Measurements from ENCODE around the gene HOOK2. TPM values are rescaled to one million over a fixed set of nuclear protein-coding genes. Genes with fewer than 3 reads are reported as not detected.

Gene HOOK2
- total and polyA plus RNA-seq, 2 of the 8 experiments (the other 6 are each of a cell fraction or from before 2014, with no cell fraction given): 23.8 to 63.2 TPM

- TF ChIP-seq BCL11A (IDR thresholded peaks at IDR 0.05; ENCODE audit: low read depth in 2 of 2, low read length in 2 of 2): no peak
- peak; percentile 75 for TF ChIP-seq TBP (IDR thresholded peaks at IDR 0.05; ENCODE audit: low read depth, low read length)
- TF ChIP-seq GABPA (IDR thresholded peaks at IDR 0.05; ENCODE audit: borderline replicate concordance, insufficient read depth, low read length): no peak
- 0 out of 2 replicates have a peak, but pooled peaks have one; percentile 11 for TF ChIP-seq BACH1 (IDR thresholded peaks at IDR 0.05; ENCODE audit: low read length)
- peak; percentile 15; the same call in 1 of the 2 replicates for TF ChIP-seq SP1 (IDR thresholded peaks at IDR 0.05; ENCODE audit: low read depth, low read length)
- peak; percentile 4 to 94; a peak in 2 of 4 replicates for TF ChIP-seq HDAC2 (IDR thresholded peaks at IDR 0.05; ENCODE audit: borderline replicate concordance in 1 of 2, low read depth in 2 of 2, low read length in 2 of 2)
- TF ChIP-seq ASH2L (IDR thresholded peaks at IDR 0.05; ENCODE audit: low read length): peak; percentile 88
- no peak for TF ChIP-seq CTCF (IDR thresholded peaks at IDR 0.05; ENCODE audit: control extremely low read depth in 1 of 3, insufficient read depth in 1 of 3, low read depth in 1 of 3, low read length in 3 of 3)
- TF ChIP-seq POLR2A (IDR thresholded peaks at IDR 0.05; ENCODE audit: control extremely low read depth in 1 of 2, low read depth in 2 of 2, low read length in 2 of 2): peak in 1 of 2 experiments; percentile 83; a peak in 1 of 3 replicates
- TF ChIP-seq RAD21 (IDR thresholded peaks at IDR 0.05 in 1 of 2, conservative IDR thresholded peaks at IDR 0.05 in 1 of 2; ENCODE audit: low read depth in 2 of 2, low read length in 2 of 2): no peak
- TF ChIP-seq YY1 (IDR thresholded peaks at IDR 0.05; ENCODE audit: low read depth, low read length): peak; percentile 90
- 0 out of 2 replicates have a peak, but pooled peaks have one; percentile 12 for TF ChIP-seq SRF (IDR thresholded peaks at IDR 0.05; ENCODE audit: low read depth, low read length)
- TF ChIP-seq KDM5A (IDR thresholded peaks at IDR 0.05; ENCODE audit: low read length): peak; percentile 62; the same call in 1 of the 2 replicates
- TF ChIP-seq POLR2AphosphoS5 (IDR thresholded peaks at IDR 0.05; ENCODE audit: low read depth, low read length): peak; percentile 75; the same call in 1 of the 2 replicates
Measured at GRCh38 chr19:12806242-12807081, 31.1 kb upstream of the HOOK2 start, which contains the start of gene RNASEH2A (continued).
